Mucosa of rectum (tissue), 2 donors: ENCODE results near the gene FOXN4.

Source experiments
- H3K27ac ChIP-seq, 2 donors: one replicate each; pipeline ENCODE4 v1.7.0; 2013; ENCODE audit warnings: inconsistent platforms in 2 of 2, low read depth in 2 of 2, low read length in 2 of 2
- H3K27me3 ChIP-seq, 2 donors: one replicate each; pipeline ENCODE4 v1.7.0; 2013; ENCODE audit warnings: low read length in 2 of 2; ENCODE audit not compliant: control insufficient read depth in 2 of 2, insufficient read depth in 2 of 2
- H3K36me3 ChIP-seq, 2 donors: one replicate each; pipeline ENCODE4 v1.7.0; 2013; ENCODE audit warnings: low read length in 2 of 2; ENCODE audit not compliant: control insufficient read depth in 2 of 2, insufficient read depth in 2 of 2
- H3K4me1 ChIP-seq, 2 donors: one replicate each; pipeline ENCODE4 v1.7.0; 2013; ENCODE audit warnings: low read length in 2 of 2, mild to moderate bottlenecking in 1 of 2; ENCODE audit not compliant: control insufficient read depth in 2 of 2, insufficient read depth in 2 of 2
- H3K4me3 ChIP-seq, 2 donors: one replicate each; pipeline ENCODE4 v1.7.0; 2013; ENCODE audit warnings: low read length in 2 of 2
- H3K9ac ChIP-seq, 2 donors: one replicate each; pipeline ENCODE4 v1.7.0; 2013; ENCODE audit warnings: low read length in 2 of 2, low read depth in 1 of 2, mild to moderate bottlenecking in 1 of 2
- H3K9me3 ChIP-seq, 2 donors: one replicate each; pipeline ENCODE4 v1.7.0; 2013; ENCODE audit warnings: low read length in 2 of 2; ENCODE audit not compliant: control insufficient read depth in 2 of 2
- donor health status: healthy.
- donor health status: Normal muscosa, but diverticular disease.

FOXN4 gene

DNA sequence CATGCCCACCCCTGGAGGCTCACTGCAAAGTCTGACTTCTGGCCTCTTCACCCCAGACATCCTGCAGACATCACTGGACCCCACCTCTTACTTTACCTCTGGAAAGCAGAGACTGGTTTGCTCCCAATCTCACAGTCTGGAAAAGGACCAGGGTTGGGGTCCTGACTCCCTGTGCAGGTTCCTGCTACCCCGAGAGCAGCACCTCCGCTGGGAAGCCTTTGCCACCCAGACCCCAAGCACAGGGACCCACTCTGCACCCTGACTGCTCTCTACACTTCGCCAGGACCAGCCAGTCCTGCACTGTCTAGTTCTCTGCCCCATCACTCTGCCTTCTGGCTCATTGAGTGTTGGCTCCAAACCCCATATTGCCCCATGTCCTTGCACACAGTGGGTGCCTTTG lies 16.0 kb downstream of the FOXN4 start:
- Histone ChIP-seq H3K4me3 (no peak overlapping the region), H3K27me3 (no peaks in the 10 kb centered on the region), H3K4me1 (no peaks in the 10 kb centered on the region), H3K36me3 (no peaks in the 10 kb centered on the region), H3K9ac (no peak overlapping the region), H3K9me3 (no peaks in the 10 kb centered on the region), H3K27ac (no peak overlapping the region)

DNA sequence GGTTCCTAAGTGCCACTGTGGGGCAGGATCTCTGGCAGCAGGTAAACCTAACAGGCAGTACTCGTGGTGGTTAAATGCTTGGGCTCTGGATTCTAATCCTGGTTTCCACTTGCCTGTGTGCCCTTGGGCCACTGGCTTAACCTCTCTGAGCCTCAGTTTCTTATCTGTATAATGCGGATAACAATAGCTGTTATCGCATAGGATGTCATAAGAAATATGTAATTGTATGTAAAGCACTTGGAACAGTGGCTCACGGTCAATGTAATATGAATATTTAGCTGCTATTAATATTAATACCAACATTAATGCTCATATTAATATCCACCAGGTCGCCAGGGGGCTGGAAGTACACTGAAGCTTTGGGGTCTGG lies 16.8 kb downstream of the FOXN4 start:
- H3K36me3 ChIP-seq, result no peaks in the 10 kb centered on the region
- H3K27ac ChIP-seq, result no peak overlapping the region
- H3K4me3 ChIP-seq, result no peak overlapping the region
- no peaks in the 10 kb centered on the region for H3K9me3 ChIP-seq
- no peaks in the 10 kb centered on the region for H3K27me3 ChIP-seq
- no peak overlapping the region for H3K9ac ChIP-seq
- H3K4me1 ChIP-seq, result no peaks in the 10 kb centered on the region

DNA sequence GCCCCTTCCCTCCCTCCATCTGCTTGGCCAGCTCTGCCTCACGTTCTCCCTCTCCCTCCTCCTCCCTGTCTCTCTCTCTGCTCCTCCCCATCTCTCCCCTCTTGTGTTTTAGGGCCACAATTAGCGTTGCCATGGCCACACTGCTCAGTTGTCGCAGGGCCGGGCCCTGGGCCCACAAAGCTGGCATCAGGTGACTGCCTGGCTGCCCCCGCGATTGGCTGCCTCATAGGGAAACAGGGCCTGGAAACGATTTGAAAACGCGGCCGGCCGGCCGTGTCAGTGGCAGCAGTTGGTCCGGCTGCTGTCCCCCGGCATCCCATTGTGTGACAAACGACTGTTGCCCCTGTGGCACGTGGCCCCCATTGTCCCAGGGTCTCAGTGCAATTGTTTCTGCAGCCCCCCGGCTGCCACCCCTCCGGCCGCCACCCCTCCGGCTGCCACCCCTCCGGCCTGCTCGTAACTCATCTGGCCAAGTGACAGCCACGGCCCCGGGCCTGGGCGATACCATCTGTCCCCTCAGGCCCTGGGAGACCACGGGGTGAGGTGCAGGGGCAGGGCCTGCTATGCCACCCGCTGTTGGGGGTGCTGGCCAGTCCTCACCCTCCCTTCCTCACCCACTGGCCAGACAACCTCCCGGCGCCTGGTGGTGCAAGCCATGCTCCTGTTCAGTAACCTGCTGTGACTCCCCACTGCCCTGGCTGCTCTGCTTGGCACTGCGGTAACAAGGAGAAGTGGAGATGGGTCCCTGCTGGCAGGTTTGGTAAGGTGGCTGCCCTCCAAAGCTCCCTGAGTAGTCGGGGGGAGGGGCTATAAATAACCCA lies 17.4 kb downstream of the FOXN4 start:
- H3K27ac ChIP-seq, result no peak overlapping the region
- H3K4me1 ChIP-seq, result no peaks in the 10 kb centered on the region
- H3K4me3 ChIP-seq, result peak overlapping the region in 1 of 2 donors; percentile 20
- H3K27me3 ChIP-seq, result no peaks in the 10 kb centered on the region
- no peaks in the 10 kb centered on the region for H3K36me3 ChIP-seq
- no peaks in the 10 kb centered on the region for H3K9me3 ChIP-seq
- H3K9ac ChIP-seq, result peak overlapping the region in 1 of 2 donors; percentile 5

DNA sequence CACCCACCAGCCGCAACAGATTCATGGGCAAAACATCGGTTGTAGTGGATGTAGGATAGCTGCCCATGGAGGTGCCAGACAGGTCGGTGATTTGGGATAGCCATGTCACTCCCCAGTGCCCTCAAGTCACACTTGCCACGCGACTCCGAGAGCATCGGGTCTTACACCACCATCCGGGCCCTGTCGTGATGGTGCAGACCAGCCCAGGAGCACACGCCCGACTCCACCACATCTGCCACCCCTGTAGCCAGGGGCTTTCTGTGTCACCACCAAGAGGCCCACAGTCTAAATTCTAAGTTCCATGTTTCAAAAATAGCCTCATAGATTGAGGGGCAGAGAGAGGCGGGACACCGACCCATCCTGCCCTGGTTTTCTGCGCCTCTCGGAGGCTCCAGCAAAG lies 18.0 kb downstream of the FOXN4 start:
- H3K27me3 ChIP-seq, result no peaks in the 10 kb centered on the region
- no peaks in the 10 kb centered on the region for H3K36me3 ChIP-seq
- no peaks in the 10 kb centered on the region for H3K9me3 ChIP-seq
- no peak overlapping the region for H3K27ac ChIP-seq
- no peaks in the 10 kb centered on the region for H3K4me1 ChIP-seq
- no peak overlapping the region for H3K4me3 ChIP-seq
- no peak overlapping the region for H3K9ac ChIP-seq

DNA sequence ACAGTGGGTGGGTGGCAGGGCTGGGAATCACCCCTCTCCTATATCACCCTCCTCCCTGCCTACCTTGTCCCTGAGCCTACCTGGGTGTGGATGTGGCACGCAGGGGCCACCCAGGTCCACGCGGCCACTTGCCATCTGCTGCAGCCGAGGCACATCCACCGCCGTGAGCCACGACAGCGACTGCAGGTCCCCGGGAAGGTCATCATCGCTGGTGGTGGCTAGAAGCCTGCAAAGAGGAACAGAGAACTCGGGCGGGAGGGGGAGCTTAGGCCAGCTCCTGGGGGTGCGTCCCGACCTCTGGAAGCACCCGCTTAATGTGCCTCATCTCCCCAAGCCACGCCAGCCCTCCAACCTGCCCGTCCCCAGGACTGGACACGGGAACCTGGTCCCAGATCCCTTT lies 19.0 kb downstream of the FOXN4 start:
- Histone ChIP-seq H3K4me1 (no peaks in the 10 kb centered on the region), H3K27me3 (no peaks in the 10 kb centered on the region), H3K4me3 (no peak overlapping the region), H3K27ac (no peak overlapping the region), H3K9ac (no peak overlapping the region), H3K36me3 (no peaks in the 10 kb centered on the region), H3K9me3 (no peaks in the 10 kb centered on the region)

DNA sequence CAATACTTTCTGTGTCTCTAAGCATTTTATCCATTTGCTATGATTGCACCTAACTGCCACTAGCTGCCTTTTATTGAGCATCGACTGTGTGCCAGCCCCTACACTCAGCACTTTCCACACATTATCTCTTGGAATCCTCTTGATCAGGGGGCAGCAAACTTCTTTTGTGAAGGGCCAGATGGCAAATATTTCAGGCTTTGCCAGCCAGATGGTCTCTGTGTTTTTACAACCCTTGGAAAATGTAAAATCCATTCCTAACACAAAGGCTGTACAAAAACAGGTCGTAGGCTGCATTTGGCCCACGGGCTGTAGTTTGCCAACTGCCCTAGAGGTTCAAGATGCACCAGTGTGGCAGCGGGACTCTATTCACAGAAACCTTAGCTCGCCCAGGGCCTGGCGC lies 19.5 kb downstream of the FOXN4 start:
- H3K4me3 ChIP-seq, result no peak overlapping the region
- no peak overlapping the region for H3K27ac ChIP-seq
- no peaks in the 10 kb centered on the region for H3K27me3 ChIP-seq
- H3K9ac ChIP-seq, result no peak overlapping the region
- no peaks in the 10 kb centered on the region for H3K4me1 ChIP-seq
- no peaks in the 10 kb centered on the region for H3K9me3 ChIP-seq
- H3K36me3 ChIP-seq, result no peaks in the 10 kb centered on the region

DNA sequence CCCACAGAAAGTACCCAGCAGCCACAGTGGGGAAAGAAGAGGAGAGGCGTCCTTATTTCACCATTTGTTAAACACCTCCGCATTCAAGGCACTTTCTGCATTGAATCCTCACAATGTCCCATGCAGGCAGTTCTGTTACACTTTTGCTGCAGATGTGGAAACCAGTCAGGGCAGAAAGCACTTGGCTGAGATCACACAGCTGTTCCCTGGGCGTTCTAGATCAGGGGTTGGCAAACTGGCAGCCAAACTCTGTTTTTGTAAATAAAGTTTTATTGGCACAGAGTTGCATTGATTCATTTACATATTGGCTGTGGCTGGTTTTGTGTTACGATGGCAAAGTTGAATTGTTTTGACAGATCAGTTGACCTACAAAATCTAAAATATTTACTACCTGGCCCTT lies 20.1 kb downstream of the FOXN4 start:
- no peaks in the 10 kb centered on the region for H3K9me3 ChIP-seq
- H3K4me3 ChIP-seq, result no peak overlapping the region
- H3K27me3 ChIP-seq, result no peaks in the 10 kb centered on the region
- H3K4me1 ChIP-seq, result no peaks in the 10 kb centered on the region
- H3K9ac ChIP-seq, result no peak overlapping the region
- no peaks in the 10 kb centered on the region for H3K36me3 ChIP-seq
- H3K27ac ChIP-seq, result no peak overlapping the region

DNA sequence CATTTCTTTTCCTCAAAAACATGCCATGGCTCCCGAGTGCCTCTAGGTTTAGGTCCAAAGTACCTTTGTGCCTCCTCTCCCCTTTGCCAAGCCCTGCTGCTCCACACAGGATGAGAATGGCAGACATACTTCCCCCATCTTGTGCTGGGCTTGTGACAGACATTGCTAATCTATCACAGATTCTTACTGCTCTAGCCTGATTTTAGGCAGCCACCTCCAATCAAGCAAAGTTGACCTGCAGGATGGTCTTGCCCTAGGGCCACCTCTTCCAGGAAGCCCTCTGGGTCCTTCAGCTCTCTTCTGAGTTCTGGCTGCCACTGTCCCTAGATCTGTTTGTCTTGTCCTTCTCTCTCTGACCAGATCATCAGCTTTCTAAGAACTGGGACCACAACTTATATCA lies 20.5 kb downstream of the FOXN4 start:
- Histone ChIP-seq H3K27me3 (no peaks in the 10 kb centered on the region), H3K36me3 (no peaks in the 10 kb centered on the region)

DNA sequence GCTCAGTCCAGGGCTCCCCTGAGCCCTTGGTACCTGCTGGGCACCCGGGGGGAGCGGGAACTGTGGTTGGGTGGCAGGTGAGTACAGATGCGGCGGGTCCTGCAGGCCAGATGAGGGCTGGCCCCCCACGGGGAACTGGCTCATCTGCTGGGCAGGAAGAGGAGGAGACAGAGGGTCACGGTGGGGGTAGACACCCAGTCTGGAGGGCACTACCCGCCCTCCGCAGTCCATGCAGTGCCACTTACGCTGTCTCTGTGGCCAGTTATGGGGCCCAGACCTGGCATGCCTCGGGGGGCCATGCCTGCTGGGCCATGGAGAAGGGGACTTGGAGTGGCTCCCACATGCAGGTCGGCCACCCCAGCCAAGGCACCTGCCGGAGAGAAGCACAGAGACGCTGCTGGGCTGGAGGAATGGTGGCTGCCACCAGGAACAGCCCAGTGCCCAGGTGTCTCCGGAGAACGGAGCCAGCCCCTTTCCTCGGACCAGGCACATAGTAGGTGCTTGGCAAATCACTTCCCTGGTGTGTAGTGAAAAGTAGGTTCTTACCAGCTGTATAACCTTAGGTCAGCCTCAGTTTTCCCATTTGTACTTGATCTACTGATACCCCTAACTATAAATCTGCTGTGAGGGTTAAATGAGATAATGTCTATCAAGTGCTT lies 21.1 kb downstream of the FOXN4 start:
- H3K9ac ChIP-seq, result no peak overlapping the region
- H3K9me3 ChIP-seq, result no peaks in the 10 kb centered on the region
- H3K27me3 ChIP-seq, result no peaks in the 10 kb centered on the region
- no peak overlapping the region for H3K27ac ChIP-seq
- no peak overlapping the region for H3K4me3 ChIP-seq
- no peaks in the 10 kb centered on the region for H3K4me1 ChIP-seq
- H3K36me3 ChIP-seq, result no peaks in the 10 kb centered on the region

More for the DNA sequence above, 20.5 kb downstream of the FOXN4 start:
- H3K4me3 ChIP-seq, result no peak overlapping the region
- H3K9ac ChIP-seq, result no peak overlapping the region
- no peak overlapping the region for H3K27ac ChIP-seq
- H3K9me3 ChIP-seq, result no peaks in the 10 kb centered on the region
- H3K4me1 ChIP-seq, result no peaks in the 10 kb centered on the region

DNA sequence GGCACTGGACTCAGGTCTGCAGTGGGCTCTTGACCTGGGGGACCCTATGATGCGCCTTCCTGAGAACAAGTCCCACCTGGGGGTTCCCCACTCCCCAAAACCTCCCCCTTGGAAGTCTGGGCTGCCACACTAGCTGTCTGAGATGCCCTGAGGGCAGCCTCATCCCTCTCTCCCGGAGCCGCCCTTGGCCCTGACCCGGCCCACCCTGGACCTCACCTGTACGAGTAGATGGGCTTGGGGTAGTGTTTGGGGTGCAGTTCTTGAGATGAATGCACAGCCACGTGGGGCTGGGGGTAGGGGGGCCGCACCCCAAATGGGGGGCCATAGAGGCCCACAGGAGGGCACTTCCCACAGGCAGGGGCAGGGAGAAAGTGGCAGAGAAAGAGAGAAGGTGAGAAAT lies 21.9 kb downstream of the FOXN4 start:
- no peak overlapping the region for H3K9ac ChIP-seq
- H3K27ac ChIP-seq, result no peak overlapping the region
- H3K36me3 ChIP-seq, result no peaks in the 10 kb centered on the region
- H3K27me3 ChIP-seq, result no peaks in the 10 kb centered on the region
- no peaks in the 10 kb centered on the region for H3K4me1 ChIP-seq
- H3K9me3 ChIP-seq, result no peaks in the 10 kb centered on the region
- H3K4me3 ChIP-seq, result no peak overlapping the region
